Naive thymus-derived CD8-positive, alpha-beta T cell (primary cell): ENCODE results near the gene DHRS1. TPM values are rescaled to one million over a fixed set of nuclear protein-coding genes. Genes with fewer than 3 reads are reported as not detected.

Source experiments
- ATAC-seq, 2 donors: fragments of 150-1000 bp; cut with Tn5 transposase in 1 of 2; sonication (Bioruptor Pico), chemical (Tn5 transposase) in 1 of 2; 1 replicate in 1 of 2; 2 replicates in 1 of 2; pipeline ENCODE4 v1.10.0; 2021; ENCODE audit warnings: mild to moderate bottlenecking in 2 of 2, moderate library complexity in 2 of 2
- POLR2A ChIA-PET: fragments of 350-600 bp; sonication (Branson Sonifier 250); formaldehyde crosslinking; loops from one replicate; lab custom pipeline; 2021; ENCODE audit warnings: antibody characterized with exemption; lab: Charles Lee
- DNase-seq, 10 donors: peaks; one replicate each; pipeline versions ENCODE4 v3.0.0 to v3.0.0-alpha.2; 2020 to 2022
- H3K27ac Mint-ChIP-seq, 10 donors: one replicate each; pipeline ENCODE4 v1.8.0; 2020 to 2022; ENCODE audit warnings: mild to moderate bottlenecking in 10 of 10, mixed read lengths in 10 of 10, moderate library complexity in 4 of 10, inconsistent platforms in 1 of 10
- H3K27me3 Mint-ChIP-seq, 5 donors: one replicate each; pipeline ENCODE4 v1.8.0; 2021 to 2022; ENCODE audit warnings: mixed read lengths in 5 of 5
- H3K36me3 Mint-ChIP-seq, 3 donors: one replicate each; pipeline ENCODE4 v1.8.0; 2020 to 2022; ENCODE audit warnings: mixed read lengths in 3 of 3, mild to moderate bottlenecking in 2 of 3, inconsistent platforms in 1 of 3
- H3K4me1 Mint-ChIP-seq, 4 donors: one replicate each; pipeline ENCODE4 v1.8.0; 2021 to 2022; ENCODE audit warnings: mixed read lengths in 4 of 4
- H3K4me3 Mint-ChIP-seq, 10 donors: one replicate each; pipeline ENCODE4 v1.8.0; 2020 to 2022; ENCODE audit warnings: mild to moderate bottlenecking in 10 of 10, mixed read lengths in 10 of 10, moderate library complexity in 6 of 10, inconsistent platforms in 1 of 10
- H3K9me3 Mint-ChIP-seq, 9 donors: one replicate each; pipeline ENCODE4 v1.8.0; 2020 to 2022; ENCODE audit warnings: mixed read lengths in 9 of 9, mild to moderate bottlenecking in 3 of 9, inconsistent platforms in 1 of 9, moderate library complexity in 1 of 9
- polyA plus RNA-seq, 3 donors: library from polyadenylated mRNA; unstranded; fragments of 300-500 nt; fragmentation: Illumina TruSeq; gene quantifications; one replicate each; pipeline ENCODE4 v1.2.3, GENCODE V29; 2021
- total RNA-seq, 8 experiments: library from RNA in 2 of 8; stranded (reverse) in 2 of 8; gene quantifications; one replicate each; pipeline ENCODE4 v1.2.3 and lab custom pipeline; 2021 to 2026

Gene DHRS1
- total and polyA plus RNA-seq, 5 experiments from 2014 or later = 19.6 to 34.2 (median 22.4) TPM

- Mint-ChIP-seq H3K4me3 (no peak overlapping the region), H3K9me3 (no peaks in the 10 kb centered on the region), H3K27me3 (no peaks in the 10 kb centered on the region), H3K36me3 (peaks cover 0 to 41% (median 10%) of the 10 kb centered on the region in 3 donors), H3K4me1 (peaks cover 12 to 19% (median 13%) of the 10 kb centered on the region in 4 donors), H3K27ac (peak overlapping the region in 5 of 10 donors; percentile 14 to 92 (median 53))
- DNase-seq (no peak), ATAC-seq (no peak)
- POLR2A ChIA-PET = no interaction called here
Observed at GRCh38 chr14:24266344-24267244, 33.0 kb downstream of the DHRS1 start.

- H3K36me3 Mint-ChIP-seq = peaks cover 0 to 45% (median 12%) of the 10 kb centered on the region in 3 donors
- no peaks in the 10 kb centered on the region for H3K27me3 Mint-ChIP-seq
- no peaks in the 10 kb centered on the region for H3K9me3 Mint-ChIP-seq
- ATAC-seq (no peak), DNase-seq (no peak)
- POLR2A ChIA-PET = no interaction called here
- H3K4me3 Mint-ChIP-seq = no peak overlapping the region
- peaks cover 0 to 11% (median 5%) of the 10 kb centered on the region in 4 donors for H3K4me1 Mint-ChIP-seq
- peak overlapping the region in 1 of 10 donors; percentile 33 for H3K27ac Mint-ChIP-seq
Observed at GRCh38 chr14:24264298-24264697, 35.3 kb downstream of the DHRS1 start.

GRCh38 chr14:24263848-24264247 lies 35.7 kb downstream of the DHRS1 start:
- Mint-ChIP-seq H3K27ac (peak overlapping the region in 1 of 10 donors; percentile 33), H3K4me1 (peaks cover 0 to 11% (median 4%) of the 10 kb centered on the region in 4 donors), H3K4me3 (no peak overlapping the region), H3K9me3 (no peaks in the 10 kb centered on the region), H3K27me3 (no peaks in the 10 kb centered on the region), H3K36me3 (peaks cover 0 to 42% (median 12%) of the 10 kb centered on the region in 3 donors)
- ATAC-seq (no peak), DNase-seq (no peak)
- POLR2A ChIA-PET = no interaction called here

- Mint-ChIP-seq H3K27me3 (no peaks in the 10 kb centered on the region), H3K4me3 (no peak within 1 kb of the TSS), H3K4me1 (peaks cover 0 to 11% (median 4%) of the 10 kb centered on the region in 4 donors), H3K9me3 (no peaks in the 10 kb centered on the region), H3K27ac (peak within 1 kb of the TSS in 3 of 10 donors; percentile 0 to 39 (median 15)), H3K36me3 (peaks cover 0 to 39% (median 10%) of the 10 kb centered on the region in 3 donors)
- POLR2A ChIA-PET = interaction anchor here (1.8 kb wide), 1 partner anchor 8 kb away, joined by 6 read pairs; the partner anchor contains the start of gene RABGGTA
- DNase-seq (no peak), ATAC-seq (no peak)
Observed at GRCh38 chr14:24262821-24263733, 36.5 kb downstream of the DHRS1 start, which contains the start of gene TGM1. Gene TGM1 (minus strand): TSS chr14:24263177. CDS start chr14:24262352, 825 bp downstream.

GRCh38 chr14:24261969-24262327 lies 37.6 kb downstream of the DHRS1 start:
- H3K36me3 Mint-ChIP-seq = peaks cover 0 to 32% (median 6%) of the 10 kb centered on the region in 3 donors
- H3K27me3 Mint-ChIP-seq = no peaks in the 10 kb centered on the region
- no peaks in the 10 kb centered on the region for H3K9me3 Mint-ChIP-seq
- no peak overlapping the region for H3K27ac Mint-ChIP-seq
- H3K4me3 Mint-ChIP-seq = no peak overlapping the region
- ATAC-seq = no peak
- H3K4me1 Mint-ChIP-seq = peaks cover 0 to 6% (median 2%) of the 10 kb centered on the region in 4 donors
- POLR2A ChIA-PET = interaction anchor here (1.8 kb wide), 1 partner anchor 10 kb away, joined by 6 read pairs; the partner anchor contains the start of gene RABGGTA
- no peak for DNase-seq

- no peaks in the 10 kb centered on the region for H3K27me3 Mint-ChIP-seq
- H3K9me3 Mint-ChIP-seq = no peaks in the 10 kb centered on the region
- H3K36me3 Mint-ChIP-seq = peaks cover 0 to 31% (median 1%) of the 10 kb centered on the region in 3 donors
- no peak overlapping the region for H3K4me3 Mint-ChIP-seq
- POLR2A ChIA-PET = interaction anchor here (1.8 kb wide), 1 partner anchor 10 kb away, joined by 6 read pairs; the partner anchor contains the start of gene RABGGTA
- DNase-seq (no peak), ATAC-seq (no peak)
- H3K27ac Mint-ChIP-seq = peak overlapping the region in 2 of 10 donors; percentile 35 to 41
- peaks cover 0 to under 1% (median 0%) of the 10 kb centered on the region in 4 donors for H3K4me1 Mint-ChIP-seq
Observed at GRCh38 chr14:24261256-24261968, 38.2 kb downstream of the DHRS1 start.

GRCh38 chr14:24260780-24261157 lies 38.8 kb downstream of the DHRS1 start:
- H3K4me3 Mint-ChIP-seq = no peak overlapping the region
- ATAC-seq (no peak), DNase-seq (no peak)
- H3K27ac Mint-ChIP-seq = no peak overlapping the region
- no peaks in the 10 kb centered on the region for H3K27me3 Mint-ChIP-seq
- H3K9me3 Mint-ChIP-seq = no peaks in the 10 kb centered on the region
- H3K36me3 Mint-ChIP-seq = peaks cover 0 to 26% (median 1%) of the 10 kb centered on the region in 3 donors
- POLR2A ChIA-PET = no interaction called here
- H3K4me1 Mint-ChIP-seq = no peaks in the 10 kb centered on the region

GRCh38 chr14:24260026-24260779 lies 39.4 kb downstream of the DHRS1 start:
- no peak for ATAC-seq
- no peak for DNase-seq
- H3K36me3 Mint-ChIP-seq = peaks cover 0 to 23% (median 6%) of the 10 kb centered on the region in 3 donors
- H3K9me3 Mint-ChIP-seq = no peaks in the 10 kb centered on the region
- no peak overlapping the region for H3K27ac Mint-ChIP-seq
- H3K27me3 Mint-ChIP-seq = no peaks in the 10 kb centered on the region
- POLR2A ChIA-PET = no interaction called here
- H3K4me3 Mint-ChIP-seq = no peak overlapping the region
- H3K4me1 Mint-ChIP-seq = no peaks in the 10 kb centered on the region

GRCh38 chr14:24259282-24260025 lies 40.1 kb downstream of the DHRS1 start:
- Mint-ChIP-seq H3K27me3 (no peaks in the 10 kb centered on the region), H3K36me3 (peaks cover 0 to 21% (median 8%) of the 10 kb centered on the region in 3 donors), H3K27ac (no peak overlapping the region), H3K4me1 (no peaks in the 10 kb centered on the region), H3K9me3 (no peaks in the 10 kb centered on the region), H3K4me3 (no peak overlapping the region)
- no peak for ATAC-seq
- POLR2A ChIA-PET = no interaction called here
- DNase-seq = no peak

GRCh38 chr14:24258548-24259265 lies 40.9 kb downstream of the DHRS1 start:
- Mint-ChIP-seq H3K27me3 (no peaks in the 10 kb centered on the region), H3K36me3 (peaks cover 0 to 24% (median 10%) of the 10 kb centered on the region in 3 donors), H3K27ac (peak overlapping the region in 1 of 10 donors; percentile 40), H3K4me3 (no peak overlapping the region), H3K4me1 (no peaks in the 10 kb centered on the region), H3K9me3 (no peaks in the 10 kb centered on the region)
- ATAC-seq = no peak
- DNase-seq = no peak
- POLR2A ChIA-PET = no interaction called here
